H1 (cell line): Measurements from ENCODE around the gene SMPX. TPM values are rescaled to one million over a fixed set of nuclear protein-coding genes. Genes with fewer than 3 reads are reported as not detected.

Experiments used
- CTCF ChIA-PET: fragments of 300-600 bp; sonication (Branson Sonifier 250); formaldehyde crosslinking; loops from one replicate; lab custom pipeline; 2021; ENCODE audit not compliant: partially characterized antibody; lab: Charles Lee
- POLR2A ChIA-PET: fragments of 300-600 bp; sonication (Branson Sonifier 250); formaldehyde crosslinking; loops from one replicate; lab custom pipeline; 2021; ENCODE audit warnings: inconsistent platforms; ENCODE audit not compliant: partially characterized antibody; lab: Charles Lee
- DNase-seq, 2 experiments: peaks; one replicate each; pipeline versions ENCODE4 v3.0.0 to v3.0.0-alpha.2; 2010 to 2022; ENCODE audit warnings: low spot score in 2 of 2, low read depth in 1 of 2, mixed read lengths in 1 of 2
- FAIRE-seq: peaks from 2 replicates; lab custom pipeline; 2011; peaks lifted over from hg19 to GRCh38; lab: Jason Lieb, UNC
- H2AFZ ChIP-seq: 2 replicates; pipeline ENCODE4 v1.8.1; 2012; ENCODE audit warnings: low read length, inconsistent platforms
- H2AK5ac ChIP-seq: 2 replicates; pipeline ENCODE4 v1.6.1; 2013; ENCODE audit warnings: low read depth, low read length
- H2BK120ac ChIP-seq: replicated peaks from 2 replicates; pipeline ENCODE3; 2013; ENCODE audit warnings: low read depth, low read length, inconsistent platforms
- H2BK12ac ChIP-seq: 2 replicates; pipeline ENCODE4 v1.6.1; 2013; ENCODE audit warnings: low read depth, low read length
- H2BK15ac ChIP-seq: 2 replicates; pipeline ENCODE4 v1.6.1; 2013; ENCODE audit warnings: low read length
- H2BK20ac ChIP-seq: 2 replicates; pipeline ENCODE4 v1.6.1; 2013; ENCODE audit warnings: low read length
- H2BK5ac ChIP-seq: 2 replicates; pipeline ENCODE4 v1.6.1; 2013; ENCODE audit warnings: low read depth, low read length
- H3K14ac ChIP-seq: 2 replicates; pipeline ENCODE4 v1.6.1; 2013; ENCODE audit warnings: inconsistent platforms; ENCODE audit not compliant: insufficient read length
- H3K18ac ChIP-seq: 2 replicates; pipeline ENCODE4 v1.6.1; 2013; ENCODE audit warnings: low read length; ENCODE audit errors: extremely low read depth
- H3K23ac ChIP-seq: 2 replicates; pipeline ENCODE4 v1.6.1; 2013; ENCODE audit warnings: inconsistent platforms; ENCODE audit not compliant: insufficient read length
- H3K23me2 ChIP-seq: 2 replicates; pipeline ENCODE4 v1.6.1; 2013; ENCODE audit warnings: low read depth, low read length
- H3K27ac ChIP-seq: 2 replicates; pipeline ENCODE4 v1.6.1; 2011; ENCODE audit warnings: low read depth, low read length, inconsistent platforms
- H3K27me3 ChIP-seq, 4 experiments: replicated peaks in 1 of 4; 1 replicate in 1 of 4; 2 replicates in 3 of 4; pipeline versions ENCODE4 v1.6.1 to v1.8.1; 2011 to 2013; ENCODE audit warnings: low read length in 3 of 4, mild to moderate bottlenecking in 3 of 4, inconsistent platforms in 2 of 4, mixed read lengths in 2 of 4, moderate library complexity in 1 of 4; ENCODE audit not compliant: control insufficient read depth in 3 of 4, insufficient read depth in 3 of 4; ENCODE audit errors: extremely low read depth in 1 of 4
- H3K36me3 ChIP-seq, 4 experiments: 2 replicates each; pipeline versions ENCODE4 v1.6.1 to v1.8.1; 2011 to 2013; ENCODE audit warnings: mild to moderate bottlenecking in 4 of 4, low read length in 3 of 4, moderate library complexity in 2 of 4, control low read depth in 1 of 4, inconsistent platforms in 1 of 4; ENCODE audit not compliant: insufficient read depth in 4 of 4, control insufficient read depth in 2 of 4
- H3K4ac ChIP-seq: replicated peaks from 2 replicates; pipeline ENCODE3; 2013; ENCODE audit warnings: low read length, low read depth, mixed read lengths, inconsistent platforms; ENCODE audit not compliant: insufficient read length
- H3K4me1 ChIP-seq, 4 experiments: replicated peaks in 1 of 4; 1 replicate in 1 of 4; 2 replicates in 3 of 4; pipeline versions ENCODE4 v1.6.1 to v1.8.1; 2011 to 2013; ENCODE audit warnings: low read length in 3 of 4, inconsistent platforms in 2 of 4, mixed read lengths in 1 of 4; ENCODE audit not compliant: insufficient read depth in 4 of 4, control insufficient read depth in 3 of 4
- H3K4me2 ChIP-seq, 2 experiments: 2 replicates each; pipeline versions ENCODE4 v1.6.1 to v1.8.1; 2011 to 2013; ENCODE audit warnings: low read depth in 2 of 2, low read length in 2 of 2, control low read depth in 1 of 2, inconsistent platforms in 1 of 2, mild to moderate bottlenecking in 1 of 2; ENCODE audit not compliant: insufficient read depth in 1 of 2
- H3K4me3 ChIP-seq, 4 experiments: fragments of 200-600, 300-600 bp in 1 of 4; sonication (generic), shearing (Covaris generic), sonication (Bioruptor Twin) in 1 of 4; 2 replicates each; pipeline versions ENCODE4 v1.5.1 to v1.8.1; 2011 to 2016; ENCODE audit warnings: low read length in 4 of 4, low read depth in 3 of 4, control low read depth in 2 of 4, inconsistent platforms in 2 of 4, mild to moderate bottlenecking in 2 of 4, mixed read lengths in 1 of 4, moderate library complexity in 1 of 4; ENCODE audit not compliant: insufficient read depth in 2 of 4; ENCODE audit errors: extremely low read depth in 1 of 4
- H3K56ac ChIP-seq: replicated peaks from 2 replicates; pipeline ENCODE3; 2013; ENCODE audit warnings: low read depth, mild to moderate bottlenecking, mixed read lengths, low read length, inconsistent platforms; ENCODE audit not compliant: insufficient read length
- H3K79me1 ChIP-seq: 2 replicates; pipeline ENCODE4 v1.6.1; 2013; ENCODE audit warnings: low read depth, low read length, control low read depth
- H3K79me2 ChIP-seq, 2 experiments: 2 replicates each; pipeline versions ENCODE4 v1.6.1 to v1.8.1; 2012 to 2013; ENCODE audit warnings: low read length in 2 of 2, mild to moderate bottlenecking in 2 of 2, inconsistent platforms in 1 of 2; ENCODE audit not compliant: insufficient read depth in 2 of 2, control insufficient read depth in 1 of 2
- H3K9ac ChIP-seq, 4 experiments: replicated peaks in 1 of 4; 1 replicate in 1 of 4; 2 replicates in 3 of 4; pipeline versions ENCODE4 v1.6.1 to v1.8.1; 2011 to 2013; ENCODE audit warnings: low read depth in 3 of 4, low read length in 3 of 4, control low read depth in 2 of 4, mild to moderate bottlenecking in 2 of 4, moderate library complexity in 2 of 4, inconsistent platforms in 1 of 4; ENCODE audit errors: extremely low read depth in 1 of 4
- H3K9me3 ChIP-seq, 2 experiments: 2 replicates each; pipeline versions ENCODE4 v1.6.1 to v1.8.1; 2012 to 2013; ENCODE audit warnings: mild to moderate bottlenecking in 2 of 2, moderate library complexity in 2 of 2, control low read depth in 1 of 2, inconsistent platforms in 1 of 2, low read depth in 1 of 2, low read length in 1 of 2, mixed read lengths in 1 of 2; ENCODE audit not compliant: insufficient read depth in 2 of 2
- H4K20me1 ChIP-seq, 2 experiments: replicated peaks in 1 of 2; 2 replicates each; pipeline versions ENCODE3 to v1.8.1; 2011 to 2013; ENCODE audit warnings: inconsistent platforms in 2 of 2, low read length in 2 of 2, mild to moderate bottlenecking in 1 of 2; ENCODE audit not compliant: insufficient read depth in 2 of 2, control insufficient read depth in 1 of 2
- H4K5ac ChIP-seq: 2 replicates; pipeline ENCODE4 v1.6.1; 2013; ENCODE audit warnings: low read length, low read depth, mixed read lengths, inconsistent platforms; ENCODE audit not compliant: insufficient read length
- H4K8ac ChIP-seq: 2 replicates; pipeline ENCODE4 v1.8.0; 2013; ENCODE audit warnings: mild to moderate bottlenecking, moderate library complexity, low read length, inconsistent platforms; ENCODE audit not compliant: insufficient read depth; ENCODE audit errors: extremely low read depth
- H4K91ac ChIP-seq: replicated peaks from 2 replicates; pipeline ENCODE3; 2013; ENCODE audit warnings: low read length, mixed read lengths, inconsistent platforms; ENCODE audit not compliant: insufficient read length
- BRCA1 ChIP-seq: IDR thresholded peaks from 2 replicates; pipeline ENCODE4 v1.6.1; 2012; ENCODE audit warnings: low read depth, low read length, improper control_type of control experiment
- FOSL1 ChIP-seq: IDR thresholded peaks from 2 replicates; pipeline ENCODE4 v1.6.1; 2011; ENCODE audit warnings: mild to moderate bottlenecking, low read depth, low read length, moderate library complexity; ENCODE audit not compliant: insufficient read depth
- MAX ChIP-seq: IDR thresholded peaks from 2 replicates; pipeline ENCODE4 v1.6.1; 2012; ENCODE audit warnings: inconsistent platforms
- NRF1 ChIP-seq: IDR thresholded peaks from 2 replicates; pipeline ENCODE4 v1.6.1; 2011; ENCODE audit warnings: mild to moderate bottlenecking, low read depth, low read length, improper control_type of control experiment
- POLR2AphosphoS5 ChIP-seq: IDR thresholded peaks from 2 replicates; pipeline ENCODE4 v1.6.1; 2011; ENCODE audit warnings: low read depth, low read length
- POU5F1 ChIP-seq: IDR thresholded peaks from 2 replicates; pipeline ENCODE4 v1.6.1; 2011; ENCODE audit warnings: low read depth, mild to moderate bottlenecking, low read length, moderate library complexity
- RFX5 ChIP-seq: IDR thresholded peaks from 2 replicates; pipeline ENCODE4 v1.6.1; 2011; ENCODE audit warnings: low read depth, low read length, improper control_type of control experiment, borderline replicate concordance
- SIRT6 ChIP-seq: IDR thresholded peaks from one replicate; pipeline ENCODE4 v1.7.1; 2012; ENCODE audit warnings: low read length, inconsistent platforms
- SP1 ChIP-seq: IDR thresholded peaks from 2 replicates; pipeline ENCODE4 v1.6.1; 2011; ENCODE audit warnings: low read depth, low read length
- SUZ12 ChIP-seq: fragments of 200-600 bp; sonication (generic); IDR thresholded peaks from 2 replicates; pipeline ENCODE4 v1.6.1; 2012; ENCODE audit warnings: mild to moderate bottlenecking, inconsistent platforms, low read length, moderate library complexity, mixed read lengths
- WGBS, 2 experiments: shearing (Covaris generic) in 1 of 2; methylation state at CpG; one replicate each; pipeline versions ENCODE4 v1.1.6 to v1.1.7; 2013 to 2015; ENCODE audit warnings: low lambda C conversion rate in 2 of 2, mixed read lengths in 2 of 2, inconsistent platforms in 1 of 2, low coverage in 1 of 2, missing lambda C conversion rate in 1 of 2; ENCODE audit not compliant: insufficient replicate concordance in 2 of 2, insufficient coverage in 1 of 2, insufficient read length in 1 of 2; ENCODE audit errors: extremely low coverage in 1 of 2, missing lambda C conversion rate in 1 of 2; 5-methylcytosine and 5-hydroxymethylcytosine counted together
- polyA plus RNA-seq, 7 experiments: library from polyadenylated mRNA; depleted of rRNA in 3 of 7; stranded (reverse) in 5 of 7; unstranded in 2 of 7; fragments of >200 nt in 5 of 7; fragments of 200-250 nt in 2 of 7; gene quantifications; 1 replicate in 5 of 7; 2 replicates in 1 of 7; 4 replicates in 1 of 7; pipeline versions ENCODE4 v1.2.1 to v1.2.3, GENCODE V29; 2011 to 2013; ENCODE audit warnings: missing spikeins in 2 of 7, mixed read lengths in 2 of 7
- total RNA-seq: library from RNA; stranded (reverse); fragmentation: NEBNext Ultra II Directional; extraction: Animal tissue kit (Norgen Biotek cat#: 25700); gene quantifications from 2 replicates; pipeline ENCODE4 v1.2.1, GENCODE V29; 2021

SMPX gene
- total and polyA plus RNA-seq, 2 of the 8 experiments (the other 6 are each of a cell fraction or from before 2014, with no cell fraction given) = not detected

GRCh38 chrX:21802054-21802670, 44.2 kb upstream of the SMPX start:
- WGBS, 2 experiments = 88% methylated on average over 6 of the region's 7 CpGs; no CpG with 5 or more reads in 1 of the 2 experiments
- Histone ChIP-seq H3K56ac (no peak overlapping the region), H3K27me3 (no peaks in the 10 kb centered on the region), H2BK120ac (no peak overlapping the region), H3K4me2 (no peak overlapping the region), H3K79me2 (no peaks in the 10 kb centered on the region), H3K4me1 (no peaks in the 10 kb centered on the region), H3K9me3 (no peaks in the 10 kb centered on the region), H3K27ac (no peak overlapping the region), H3K14ac (no peak overlapping the region), H3K4me3 (no peak overlapping the region), H2BK15ac (no peak overlapping the region), H4K20me1 (no peaks in the 10 kb centered on the region), H3K23me2 (no peaks in the 10 kb centered on the region), H2BK12ac (no peak overlapping the region), H4K91ac (no peak overlapping the region), H4K8ac (no peak overlapping the region), H3K79me1 (no peaks in the 10 kb centered on the region), H2AFZ (no peak overlapping the region; the same call in 1 of the 2 replicates), H4K5ac (no peak overlapping the region), H3K9ac (no peak overlapping the region), H3K36me3 (no peaks in the 10 kb centered on the region), H2BK20ac (no peak overlapping the region), H3K23ac (no peak overlapping the region), H2AK5ac (no peak overlapping the region), H3K18ac (no peak overlapping the region), H2BK5ac (no peak overlapping the region), H3K4ac (no peak overlapping the region)
- ChIA-PET POLR2A (no interaction called here), CTCF (interaction anchor here (0.7 to 1.2 kb wide), 4 partner anchors 10 to 183 kb away, joined by 3 to 4 read pairs (median 3); no protein-coding TSS in a partner anchor)
- no peak for TF ChIP-seq POU5F1
- no peak for TF ChIP-seq MAX
- TF ChIP-seq BRCA1 = no peak
- no peak for TF ChIP-seq POLR2AphosphoS5
- no peak for TF ChIP-seq SIRT6
- TF ChIP-seq RFX5 = no peak
- TF ChIP-seq SP1 = no peak
- TF ChIP-seq SUZ12 = no peak
- no peak for TF ChIP-seq FOSL1
- no peak for TF ChIP-seq NRF1
- no peak for DNase-seq
- no peak for FAIRE-seq
